Esophagus (tissue), 2 donors: ENCODE results near the gene SAMD11. TPM values are rescaled to one million over a fixed set of nuclear protein-coding genes. Genes with fewer than 3 reads are reported as not detected.
"Not testable (repeated sequence)": the region's sequence is repeated elsewhere in the genome, so short reads cannot be mapped to it uniquely, and the experiment has no call there.

Experiments used
- H3K27ac ChIP-seq, 2 donors: one replicate each; pipeline ENCODE4 v1.5.1; 2013; ENCODE audit warnings: low read depth in 2 of 2, mild to moderate bottlenecking in 2 of 2, inconsistent platforms in 1 of 2, low read length in 1 of 2, moderate library complexity in 1 of 2
- H3K27me3 ChIP-seq, 2 donors: one replicate each; pipeline ENCODE4 v1.6.1; 2013; ENCODE audit warnings: low read length in 2 of 2, control low read depth in 1 of 2, mild to moderate bottlenecking in 1 of 2; ENCODE audit not compliant: insufficient read depth in 2 of 2, control insufficient read depth in 1 of 2
- H3K36me3 ChIP-seq, 2 donors: one replicate each; pipeline ENCODE4 v1.6.1; 2013; ENCODE audit warnings: low read length in 1 of 2; ENCODE audit not compliant: control insufficient read depth in 2 of 2, insufficient read depth in 2 of 2
- H3K4me1 ChIP-seq, 2 donors: one replicate each; pipeline ENCODE4 v1.6.1; 2013; ENCODE audit warnings: low read length in 1 of 2; ENCODE audit not compliant: control insufficient read depth in 2 of 2, insufficient read depth in 2 of 2
- H3K4me3 ChIP-seq, 2 donors: one replicate each; pipeline ENCODE4 v1.5.1; 2013; ENCODE audit warnings: low read length in 2 of 2, mild to moderate bottlenecking in 2 of 2, low read depth in 1 of 2, moderate library complexity in 1 of 2
- H3K9me3 ChIP-seq, 2 donors: one replicate each; pipeline ENCODE4 v1.6.1; 2013; ENCODE audit warnings: mild to moderate bottlenecking in 2 of 2, low read depth in 1 of 2, low read length in 1 of 2, moderate library complexity in 1 of 2; ENCODE audit not compliant: control insufficient read depth in 2 of 2, insufficient read depth in 1 of 2
- WGBS, 2 donors: extraction: QIAGEN DNeasy Blood & Tissue Kit; methylation state at CpG; one replicate each; pipeline ENCODE4 v1.1.7; 2013; 5-methylcytosine and 5-hydroxymethylcytosine counted together
- polyA plus RNA-seq, 2 donors: library from polyadenylated mRNA; stranded (reverse); fragments of 200-250 nt; gene quantifications; one replicate each; pipeline ENCODE4 v1.2.3, GENCODE V29; 2013
- donor health status: healthy with polysubstance abuse.
- donor health status: Bipolar disorder and iron deficiency.

The SAMD11 gene
- polyA plus RNA-seq, 2 donors, result 0.68 to 1.5 TPM

- WGBS, 2 donors, result 64 to 73% methylated on average over 35 of the region's 35 CpGs
- peaks cover 0 to 5% of the 10 kb centered on the region in 2 donors for H3K4me1 ChIP-seq
- H3K27ac ChIP-seq, result no peak overlapping the region
- H3K9me3 ChIP-seq, result peaks cover 0 to 4% of the 10 kb centered on the region in 2 donors
- H3K36me3 ChIP-seq, result no peaks in the 10 kb centered on the region
- no peak overlapping the region for H3K4me3 ChIP-seq
- H3K27me3 ChIP-seq, result peaks cover 0 to 2% of the 10 kb centered on the region in 2 donors
Measured at GRCh38 chr1:980602-981395, 57.1 kb downstream of the SAMD11 start.

GRCh38 chr1:981491-981954, 57.8 kb downstream of the SAMD11 start:
- H3K9me3 ChIP-seq, result peaks cover 0 to 4% of the 10 kb centered on the region in 2 donors
- peaks cover 0 to 2% of the 10 kb centered on the region in 2 donors for H3K27me3 ChIP-seq
- no peaks in the 10 kb centered on the region for H3K36me3 ChIP-seq
- WGBS, 2 donors, result 71 to 74% methylated on average over 20 to 21 of the region's 21 CpGs
- no peaks in the 10 kb centered on the region for H3K4me1 ChIP-seq
- no peak overlapping the region for H3K27ac ChIP-seq
- H3K4me3 ChIP-seq, result no peak overlapping the region

GRCh38 chr1:981955-982558, 58.3 kb downstream of the SAMD11 start, which contains the start of gene PERM1:
Gene PERM1, minus strand, starts transcription at chr1:982093. Its CDS starts 1,064 bp downstream, at chr1:981029.
- H3K9me3 ChIP-seq, result peaks cover 0 to 4% of the 10 kb centered on the region in 2 donors
- H3K27me3 ChIP-seq, result peaks cover 0 to 2% of the 10 kb centered on the region in 2 donors
- no peaks in the 10 kb centered on the region for H3K36me3 ChIP-seq
- 50 to 58% methylated on average over 28 of the region's 28 CpGs for WGBS, 2 donors
- no peaks in the 10 kb centered on the region for H3K4me1 ChIP-seq
- no peak within 1 kb of the TSS for H3K27ac ChIP-seq
- no peak within 1 kb of the TSS for H3K4me3 ChIP-seq

GRCh38 chr1:982765-983436, 59.2 kb downstream of the SAMD11 start:
- Histone ChIP-seq H3K4me1 (no peaks in the 10 kb centered on the region), H3K27ac (no peak overlapping the region), H3K4me3 (no peak overlapping the region), H3K9me3 (peaks cover 0 to 4% of the 10 kb centered on the region in 2 donors), H3K36me3 (no peaks in the 10 kb centered on the region), H3K27me3 (peaks cover 0 to 2% of the 10 kb centered on the region in 2 donors)
- 62 to 69% methylated on average over 43 of the region's 43 CpGs for WGBS, 2 donors

GRCh38 chr1:983798-984475, 60.2 kb downstream of the SAMD11 start:
- Histone ChIP-seq H3K4me1 (no peaks in the 10 kb centered on the region), H3K36me3 (no peaks in the 10 kb centered on the region), H3K27me3 (peaks cover 0 to 2% of the 10 kb centered on the region in 2 donors), H3K4me3 (no peak overlapping the region), H3K27ac (no peak overlapping the region), H3K9me3 (peaks cover 0 to 4% of the 10 kb centered on the region in 2 donors)
- 15 to 21% methylated on average over 23 to 29 of the region's 29 CpGs for WGBS, 2 donors

- H3K36me3 ChIP-seq, result no peaks in the 10 kb centered on the region
- no peaks in the 10 kb centered on the region for H3K4me1 ChIP-seq
- no peak overlapping the region for H3K27ac ChIP-seq
- H3K27me3 ChIP-seq, result peaks cover 0 to 2% of the 10 kb centered on the region in 2 donors
- WGBS, 2 donors, result 49 to 58% methylated on average over 12 of the region's 12 CpGs
- H3K9me3 ChIP-seq, result peaks cover 0 to 4% of the 10 kb centered on the region in 2 donors
- no peak overlapping the region for H3K4me3 ChIP-seq
Measured at GRCh38 chr1:984476-984814, 60.7 kb downstream of the SAMD11 start.

- Histone ChIP-seq H3K36me3 (no peaks in the 10 kb centered on the region), H3K27ac (no peak overlapping the region), H3K9me3 (peaks cover 0 to 4% of the 10 kb centered on the region in 2 donors), H3K4me1 (no peaks in the 10 kb centered on the region), H3K27me3 (peaks cover 0 to 2% of the 10 kb centered on the region in 2 donors), H3K4me3 (no peak overlapping the region)
- 74 to 80% methylated on average over 12 to 13 of the region's 13 CpGs for WGBS, 2 donors
Measured at GRCh38 chr1:985126-985525, 61.4 kb downstream of the SAMD11 start.

- not testable (repeated sequence) for H3K27ac ChIP-seq, H3K4me1 ChIP-seq, H3K4me3 ChIP-seq, H3K36me3 ChIP-seq, H3K9me3 ChIP-seq, H3K27me3 ChIP-seq
- 81 to 86% methylated on average over 5 of the region's 5 CpGs for whole genome bisulfite sequencing, 2 donors
Measured at GRCh38 chr1:988061-988460, 64.3 kb downstream of the SAMD11 start.

GRCh38 chr1:991275-991674, 67.6 kb downstream of the SAMD11 start:
- not testable (repeated sequence) for H3K9me3 ChIP-seq, H3K27ac ChIP-seq, H3K4me3 ChIP-seq, H3K36me3 ChIP-seq, H3K4me1 ChIP-seq, H3K27me3 ChIP-seq
- 82 to 97% methylated on average over 6 of the region's 6 CpGs for WGBS, 2 donors
